Pancreas (tissue), 10 donors: ENCODE results near the gene ZFYVE28. TPM values are rescaled to one million over a fixed set of nuclear protein-coding genes. Genes with fewer than 3 reads are reported as not detected.

Source experiments
- ATAC-seq, 4 donors: fragments of 200-7000 bp; cut with Tn5 transposase; one replicate each; pipeline versions ENCODE4 v1.8.0 to v1.9.1; 2020; ENCODE audit warnings: mild to moderate bottlenecking in 4 of 4, moderate library complexity in 4 of 4
- DNase-seq, 6 donors: peaks; one replicate each; pipeline ENCODE4 v3.0.0-alpha.2; 2020
- FAIRE-seq: peaks from 2 replicates; lab custom pipeline; 2012; peaks lifted over from hg19 to GRCh38; lab: Jason Lieb, UNC
- H3K27ac ChIP-seq, 4 donors: fragments of 200-600 bp; sonication (generic); 1 replicate in 3 of 4; 2 replicates in 1 of 4; pipeline versions ENCODE4 v1.5.0 to v1.8.0; 2020
- H3K27me3 ChIP-seq, 4 donors: fragments of 200-600 bp; one replicate each; pipeline ENCODE4 v1.8.0; 2021
- H3K36me3 ChIP-seq, 3 donors: fragments of 200-600 bp; sonication (generic) in 1 of 3; one replicate each; pipeline versions ENCODE4 v1.5.0 to v1.8.0; 2020 to 2021
- H3K4me1 ChIP-seq, 3 donors: fragments of 200-600 bp; one replicate each; pipeline ENCODE4 v1.8.0; 2021
- H3K4me3 ChIP-seq, 4 donors: fragments of 200-600 bp; sonication (generic) in 2 of 4; one replicate each; pipeline versions ENCODE4 v1.5.0 to v1.8.0; 2020 to 2021
- H3K9me3 ChIP-seq, 4 donors: fragments of 200-600 bp; one replicate each; pipeline ENCODE4 v1.8.0; 2021
- CTCF ChIP-seq, 4 donors: fragments of 200-600 bp; sonication (generic) in 3 of 4; IDR thresholded peaks; one replicate each; pipeline versions ENCODE4 v1.5.0 to v1.8.0; 2021; ENCODE audit warnings: antibody characterized with exemption in 4 of 4
- WGBS, 2 donors: extraction: QIAGEN DNeasy Blood & Tissue Kit; methylation state at CpG; one replicate each; pipeline ENCODE4 v1.1.7; 2013; 5-methylcytosine and 5-hydroxymethylcytosine counted together
- intact Hi-C, 3 donors: fragments of 100-400 bp; cut with DNase I; formaldehyde crosslinking; loops; one replicate each; pipeline versions ENCODE4 v1.11.1 to v1.14.2; 2022
- polyA plus RNA-seq, 2 donors: library from polyadenylated mRNA; stranded (reverse); fragments of 200-250 nt; gene quantifications; one replicate each; pipeline ENCODE4 v1.2.3, GENCODE V29; 2013
- total RNA-seq, 6 donors: library from RNA; stranded (reverse); fragmentation: NEBNext Ultra II Directional in 4 of 6; extraction: Animal tissue kit (Norgen Biotek cat#: 25700) in 4 of 6; gene quantifications; one replicate each; pipeline versions ENCODE4 v1.2.1 to v1.2.4, GENCODE V29; 2021 to 2023
- donor health status: healthy with polysubstance abuse.
- donor health status: DM: no; HTN: no; CAD: no; lungs with moderate emphysema.
- donor health status: DM: no; HTN: no; CAD: no.
- donor health status: control.
- donor health status: control.
- donor health status: Bipolar disorder and iron deficiency.
- donor health status: DM: yes; HTN: yes; CAD: no.
- donor health status: DM: no; HTN: no; CAD: no.
- donor health status: DM: no; HTN: no; CAD: no.
- donor health status: DM: yes; HTN: yes; CAD: no.

ZFYVE28 gene
- total and polyA plus RNA-seq, 8 donors: 3.8 to 13.4 (median 6.0) TPM

GRCh38 chr4:2393353-2394270 is 24.8 kb downstream of the ZFYVE28 start:
- TF ChIP-seq CTCF (IDR thresholded peaks at IDR 0.05): no peak
- no peaks in the 10 kb centered on the region for H3K9me3 ChIP-seq
- H3K4me3 ChIP-seq: peak overlapping the region in 3 of 4 donors; percentile 7 to 35 (median 34)
- ATAC-seq (peak; percentile 90 to 97 (median 94)), FAIRE-seq (no peak), DNase-seq (peak in 5 of 6 donors; percentile 52 to 82 (median 59))
- no peaks in the 10 kb centered on the region for H3K36me3 ChIP-seq
- H3K4me1 ChIP-seq: no peaks in the 10 kb centered on the region
- 13% methylated on average over 28 of the region's 28 CpGs for WGBS, 2 donors
- H3K27ac ChIP-seq: peak overlapping the region in 1 of 4 donors; percentile 10
- no peaks in the 10 kb centered on the region for H3K27me3 ChIP-seq
- intact Hi-C loops: no loop called here

GRCh38 chr4:2390784-2391421 is 27.5 kb downstream of the ZFYVE28 start:
- Histone ChIP-seq H3K27ac (no peak overlapping the region), H3K36me3 (no peaks in the 10 kb centered on the region), H3K27me3 (no peaks in the 10 kb centered on the region), H3K4me3 (no peak overlapping the region), H3K4me1 (no peaks in the 10 kb centered on the region), H3K9me3 (no peaks in the 10 kb centered on the region)
- no peak for TF ChIP-seq CTCF (IDR thresholded peaks at IDR 0.05)
- WGBS, 2 donors: 69 to 84% methylated on average over 17 to 20 of the region's 20 CpGs
- no peak for ATAC-seq
- no peak for FAIRE-seq
- intact Hi-C loops: no loop called here
- no peak for DNase-seq

GRCh38 chr4:2390146-2390545 is 28.3 kb downstream of the ZFYVE28 start:
- TF ChIP-seq CTCF (IDR thresholded peaks at IDR 0.05): no peak
- WGBS, 2 donors: 80 to 86% methylated on average over 9 of the region's 9 CpGs
- DNase-seq: no peak
- Histone ChIP-seq H3K4me3 (no peak overlapping the region), H3K27me3 (no peaks in the 10 kb centered on the region), H3K36me3 (no peaks in the 10 kb centered on the region), H3K9me3 (no peaks in the 10 kb centered on the region), H3K4me1 (no peaks in the 10 kb centered on the region), H3K27ac (no peak overlapping the region)
- ATAC-seq: no peak
- intact Hi-C loops: no loop called here
- no peak for FAIRE-seq

GRCh38 chr4:2389691-2390090 is 28.8 kb downstream of the ZFYVE28 start:
- WGBS, 2 donors: 80 to 89% methylated on average over 9 of the region's 9 CpGs
- Histone ChIP-seq H3K9me3 (no peaks in the 10 kb centered on the region), H3K4me3 (no peak overlapping the region), H3K4me1 (no peaks in the 10 kb centered on the region), H3K27ac (no peak overlapping the region), H3K27me3 (no peaks in the 10 kb centered on the region), H3K36me3 (no peaks in the 10 kb centered on the region)
- FAIRE-seq: no peak
- intact Hi-C loops: no loop called here
- no peak for TF ChIP-seq CTCF (IDR thresholded peaks at IDR 0.05)
- no peak for ATAC-seq
- DNase-seq: no peak
